Heart left ventricle (tissue), 16 donors: ENCODE results near the gene GPANK1. TPM values are rescaled to one million over a fixed set of nuclear protein-coding genes. Genes with fewer than 3 reads are reported as not detected.

Experiments
- ATAC-seq, 4 donors: fragments of 200-7000 bp; cut with Tn5 transposase; one replicate each; pipeline ENCODE4 v1.9.1; 2020 to 2022; ENCODE audit warnings: moderate library complexity in 4 of 4, mild to moderate bottlenecking in 3 of 4, moderate number of reproducible peaks in 1 of 4
- DNase-seq, 5 donors: peaks; one replicate each; pipeline ENCODE4 v3.0.0-alpha.2; 2020
- H3K27ac ChIP-seq, 12 donors: fragments of 200-600 bp; sonication (generic) in 4 of 12; one replicate each; pipeline versions ENCODE4 v1.5.0 to v1.8.0; 2016 to 2022; ENCODE audit warnings: mild to moderate bottlenecking in 2 of 12
- H3K27me3 ChIP-seq, 9 donors: fragments of 200-600 bp; sonication (generic) in 2 of 9; one replicate each; pipeline versions ENCODE4 v1.5.1 to v1.8.0; 2016 to 2022; ENCODE audit warnings: mild to moderate bottlenecking in 3 of 9
- H3K36me3 ChIP-seq, 9 donors: fragments of 200-600 bp; sonication (generic) in 2 of 9; one replicate each; pipeline versions ENCODE4 v1.5.0 to v1.8.0; 2018 to 2022; ENCODE audit warnings: mild to moderate bottlenecking in 2 of 9
- H3K4me1 ChIP-seq, 12 donors: fragments of 200-600 bp; sonication (generic) in 4 of 12; one replicate each; pipeline versions ENCODE4 v1.5.0 to v1.8.0; 2016 to 2022; ENCODE audit warnings: mild to moderate bottlenecking in 3 of 12
- H3K4me3 ChIP-seq, 12 donors: fragments of 200-600 bp; sonication (generic) in 4 of 12; one replicate each; pipeline versions ENCODE4 v1.5.0 to v1.8.0; 2017 to 2022; ENCODE audit warnings: mild to moderate bottlenecking in 9 of 12, moderate library complexity in 4 of 12
- H3K9me3 ChIP-seq, 12 donors: fragments of 200-600 bp; sonication (generic) in 4 of 12; one replicate each; pipeline versions ENCODE4 v1.5.0 to v1.8.0; 2016 to 2022; ENCODE audit warnings: mild to moderate bottlenecking in 1 of 12
- CTCF ChIP-seq, 12 donors: fragments of 200-600 bp; sonication (generic) in 4 of 12; IDR thresholded peaks; one replicate each; pipeline versions ENCODE4 v1.5.0 to v1.8.0; 2018 to 2022; ENCODE audit warnings: antibody characterized with exemption in 12 of 12, mild to moderate bottlenecking in 5 of 12
- POLR2A ChIP-seq, 2 donors: fragments of 450-650 bp; IDR thresholded peaks; one replicate each; pipeline ENCODE4 v1.6.1; 2017; ENCODE audit warnings: antibody characterized with exemption in 2 of 2, mild to moderate bottlenecking in 2 of 2, moderate library complexity in 2 of 2
- WGBS, 4 donors: extraction: QIAGEN DNeasy Blood & Tissue Kit in 2 of 4; methylation state at CpG; one replicate each; pipeline versions ENCODE4 v1.1.5 to v1.1.7; 2013 to 2018; 5-methylcytosine and 5-hydroxymethylcytosine counted together
- intact Hi-C, 10 donors: fragments of 100-400 bp; cut with DNase I; formaldehyde crosslinking; loops; one replicate each; pipeline versions ENCODE4 v1.11.1 to v1.14.2; 2022
- polyA plus RNA-seq, 2 donors: library from polyadenylated mRNA; stranded (reverse); fragments of 200-250 nt; gene quantifications; one replicate each; pipeline ENCODE4 v1.2.3, GENCODE V29; 2013
- total RNA-seq, 9 donors: library from RNA; depleted of rRNA in 2 of 9; stranded (reverse); fragments of >200 nt in 2 of 9; fragmentation: NEBNext Ultra II Directional in 3 of 9; extraction: Animal tissue kit (Norgen Biotek cat#: 25700) in 3 of 9; gene quantifications; one replicate each; pipeline versions ENCODE4 v1.1.0 to v1.2.4, GENCODE V29; 2016 to 2023
- donor health status: ischemic (EF 13 %, LVEDD 7.1; RV severe dilation, severe dysfunction).
- donor health status: healthy with polysubstance abuse.
- donor health status: DM: no; HTN: yes; CAD: no.
- donor health status: DM: no; HTN: no; CAD: no.
- donor health status: ischemic (EF 25% LVEDD 6.9; RV normal size, moderate dysfunction).
- donor health status: ischemic (EF 25% LVEDD 5.7; RV mildly dilated, moderate dysfunction).
- donor health status: healthy.
- donor health status: DM: yes; HTN: yes; CAD: no.
- donor health status: ischemic (EF 35%, LVEDD 5.7; RV mildly dilated, moderate dysfunction).
- donor health status: nonischemic (EF 11% LVEDD 7.7; RV severe dilation, severe dysfunction).
- donor health status: DM: yes; HTN: yes; CAD: no.
- donor health status: PGD.
- donor health status: ischemic (EF 29% LVEDD 5.4; RV normal size, mild dysfunction).
- donor health status: nonischemic (EF 23%, LVEDD 6.1; RV moderate dilation, normal function).

Gene GPANK1
- total and polyA plus RNA-seq, 11 donors, result 15.9 to 29.8 (median 19.5) TPM

- H3K4me1 ChIP-seq, result peaks cover 24 to 75% (median 58%) of the 10 kb centered on the region in 12 donors
- peak overlapping the region in 3 of 12 donors; percentile 27 to 96 (median 94) for H3K27ac ChIP-seq
- ATAC-seq, result no peak
- H3K27me3 ChIP-seq, result no peaks in the 10 kb centered on the region
- intact Hi-C loops, result loop anchor here in 2 of 10 donors (10.0 kb wide), 1 partner anchor 513 kb away; the partner anchor contains the start of genes AGPAT1 (in 2 of the 2) and RNF5 (in 2 of the 2)
- 87 to 92% (median 89%) methylated on average over 8 to 12 of the region's 12 CpGs for WGBS, 4 donors
- H3K36me3 ChIP-seq, result peaks cover 0 to 34% (median 27%) of the 10 kb centered on the region in 9 donors
- TF ChIP-seq POLR2A (IDR thresholded peaks at IDR 0.05) (no peak), CTCF (IDR thresholded peaks at IDR 0.05) (no peak)
- no peak for DNase-seq
- no peaks in the 10 kb centered on the region for H3K9me3 ChIP-seq
- peak overlapping the region in 1 of 12 donors; percentile 77 for H3K4me3 ChIP-seq
Measured at GRCh38 chr6:31662124-31662723, 2.6 kb downstream of the GPANK1 start.

DNA sequence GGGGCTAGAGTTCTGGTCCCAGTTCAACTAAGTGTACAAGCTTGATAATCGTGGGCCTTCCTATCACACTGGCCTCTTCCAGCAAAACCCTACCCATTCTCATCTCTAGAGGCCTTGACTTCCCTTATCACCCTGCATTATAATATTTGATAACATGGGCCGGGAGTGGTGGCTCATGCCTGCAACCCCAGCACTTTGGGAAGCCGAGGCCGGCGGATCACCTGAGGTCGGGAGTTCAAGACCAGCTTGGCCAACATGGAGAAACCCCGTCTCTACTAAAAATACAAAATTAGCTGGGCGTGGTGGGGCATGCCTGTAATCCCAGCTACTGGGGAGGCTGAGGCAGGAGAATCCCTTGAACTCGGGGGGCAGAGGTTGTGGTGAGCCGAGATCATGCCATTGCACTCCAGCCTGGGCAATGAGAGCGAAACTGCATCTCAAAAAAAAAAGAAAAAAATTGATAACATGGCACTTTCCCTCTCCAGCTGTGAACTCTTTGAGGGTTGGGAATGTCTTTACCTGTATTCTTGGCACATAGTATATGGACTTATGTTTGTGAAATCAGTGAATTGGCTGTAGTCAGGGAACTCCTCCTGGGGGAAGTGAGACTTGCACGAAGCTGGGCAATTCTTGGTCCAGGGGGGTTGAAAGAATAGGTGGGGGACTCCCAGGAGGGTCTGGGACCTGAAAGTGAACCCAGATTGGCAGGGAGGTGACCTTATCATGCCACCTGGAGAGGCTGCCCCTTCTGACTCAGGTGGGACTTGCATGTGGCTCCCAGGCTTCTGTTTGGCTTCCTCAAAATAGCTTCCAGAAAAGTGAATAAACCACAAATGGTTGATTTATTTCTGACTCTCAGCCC is 3.3 kb downstream of the GPANK1 start:
- WGBS, 4 donors, result 70 to 77% (median 74%) methylated on average over 12 of the region's 12 CpGs
- peak overlapping the region in 11 of 12 donors; percentile 84 to 96 (median 93) for H3K27ac ChIP-seq
- DNase-seq, result no peak
- H3K4me3 ChIP-seq, result peak overlapping the region in 10 of 12 donors; percentile 65 to 98 (median 83)
- intact Hi-C loops, result loop anchor here in 2 of 10 donors (10.0 kb wide), 1 partner anchor 513 kb away; the partner anchor contains the start of genes AGPAT1 (in 2 of the 2) and RNF5 (in 2 of the 2)
- no peak for TF ChIP-seq POLR2A (IDR thresholded peaks at IDR 0.05)
- no peak for TF ChIP-seq CTCF (IDR thresholded peaks at IDR 0.05)
- H3K9me3 ChIP-seq, result no peaks in the 10 kb centered on the region
- H3K4me1 ChIP-seq, result peaks cover 24 to 69% (median 51%) of the 10 kb centered on the region in 12 donors
- ATAC-seq, result no peak
- H3K36me3 ChIP-seq, result peaks cover 0 to 37% (median 24%) of the 10 kb centered on the region in 9 donors
- H3K27me3 ChIP-seq, result no peaks in the 10 kb centered on the region

DNA sequence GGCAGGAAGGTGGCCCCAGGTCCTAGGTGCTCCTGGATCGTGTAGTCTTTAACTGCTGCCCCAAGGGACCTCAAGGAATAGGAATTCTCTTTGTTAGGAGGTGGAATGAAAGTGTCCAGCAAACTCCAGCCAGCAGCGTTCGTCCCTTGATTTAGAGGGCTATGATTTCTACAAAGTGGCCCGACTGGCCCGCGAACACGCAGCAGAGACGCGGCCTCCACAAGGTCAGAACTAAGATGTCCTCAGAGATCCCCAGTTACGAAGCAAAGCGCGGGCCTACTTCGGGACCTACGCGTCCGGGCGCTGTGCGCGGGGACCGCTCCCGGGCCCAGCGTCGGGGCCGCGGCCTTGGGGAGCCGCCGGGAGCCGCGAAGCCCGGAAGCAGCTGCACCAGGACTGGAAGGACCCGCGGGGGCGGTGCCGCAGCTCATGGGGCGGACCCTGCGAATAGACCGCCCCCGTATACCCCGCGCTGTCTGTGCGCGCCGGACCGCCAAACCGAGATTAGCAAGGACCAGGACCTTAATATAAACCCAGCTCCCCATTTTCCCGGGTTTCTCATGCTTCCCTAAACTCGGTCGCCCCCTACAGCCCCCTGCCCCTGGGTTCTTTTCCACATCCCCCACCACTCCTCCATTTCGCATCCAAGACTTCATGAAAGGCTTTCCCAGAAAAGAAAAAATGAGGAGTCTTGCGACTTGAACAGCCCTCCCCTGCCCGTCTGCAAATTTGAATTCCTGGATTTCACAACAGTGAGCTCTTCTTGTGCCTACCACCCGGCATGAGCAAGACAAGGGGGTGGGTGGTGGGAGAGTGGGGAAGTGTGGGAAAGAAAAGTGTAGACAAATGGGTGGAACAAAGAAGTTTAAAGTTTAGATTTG is 4.2 kb downstream of the GPANK1 start, which contains the start of gene C6orf47:
Gene C6orf47, minus strand, starts transcription at position 398 of the 881 bp plus-strand sequence. CDS start 831 bp downstream, outside the sequence.
- intact Hi-C loops, result loop anchor here in 2 of 10 donors (10.0 kb wide), 1 partner anchor 514 kb away; the partner anchor contains the start of genes AGPAT1 (in 2 of the 2) and RNF5 (in 2 of the 2)
- Histone ChIP-seq H3K9me3 (no peaks in the 10 kb centered on the region), H3K4me1 (peaks cover 24 to 66% (median 49%) of the 10 kb centered on the region in 12 donors), H3K27me3 (no peaks in the 10 kb centered on the region), H3K36me3 (peaks cover 0 to 46% (median 28%) of the 10 kb centered on the region in 9 donors), H3K27ac (peak within 1 kb of the TSS; percentile 84 to 95 (median 93)), H3K4me3 (peak within 1 kb of the TSS; percentile 65 to 98 (median 83))
- no peak for TF ChIP-seq CTCF (IDR thresholded peaks at IDR 0.05)
- peak in 1 of 2 donors; percentile 90 for TF ChIP-seq POLR2A (IDR thresholded peaks at IDR 0.05)
- WGBS, 4 donors, result 0 to 1% (median 0%) methylated on average over 41 to 52 of the region's 52 CpGs
- ATAC-seq (peak; percentile 61 to 84 (median 78)), DNase-seq (peak; percentile 91 to 94 (median 92))
